ENCODE data around the gene LEFTY2.
"Not testable (repeated sequence)": the region's sequence is repeated elsewhere in the genome, so short reads cannot be mapped to it uniquely, and the experiment has no call there.

Gene LEFTY2

DNA sequence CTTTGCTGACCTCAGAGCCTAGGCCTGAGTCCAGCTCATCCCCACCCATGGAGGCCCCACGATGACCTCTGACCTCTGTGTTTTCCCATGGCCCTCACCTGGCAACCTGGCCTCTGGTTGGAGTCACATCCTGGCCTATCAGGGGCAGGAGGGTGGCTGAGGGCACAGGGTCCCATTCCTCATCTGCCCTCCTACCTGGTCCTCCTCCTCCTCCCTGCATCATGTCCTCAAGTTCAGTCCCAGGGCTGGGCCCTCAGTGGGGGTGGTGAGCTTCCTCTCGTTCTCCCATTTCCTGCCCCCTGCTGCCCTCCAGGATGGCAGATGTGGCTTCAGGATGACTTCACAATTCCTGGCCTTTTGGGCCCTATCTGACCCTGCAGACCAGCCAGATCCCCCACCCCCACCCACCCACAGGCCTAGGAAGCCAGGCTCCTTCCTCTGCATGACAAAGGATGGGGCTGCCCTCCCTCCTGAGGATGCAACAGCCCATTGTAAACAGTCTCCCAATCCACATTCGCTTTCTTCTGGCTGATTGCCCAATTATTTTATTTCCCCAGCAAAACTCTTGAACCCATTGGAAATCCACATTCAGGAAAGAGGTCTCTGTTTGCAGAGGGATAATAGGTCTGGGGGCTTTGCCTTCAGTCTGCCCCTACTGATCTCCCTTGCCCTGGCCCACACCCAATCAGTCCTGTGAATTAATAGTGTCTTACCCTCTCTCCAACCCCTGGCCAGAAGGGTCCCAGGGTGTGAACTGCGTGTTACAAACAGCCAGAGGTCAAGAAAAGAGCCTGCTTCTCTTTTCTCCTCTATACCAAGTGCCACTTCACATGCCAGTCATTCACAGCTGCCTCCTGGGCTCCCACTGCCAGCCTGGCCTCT lies 41.7 kb downstream of the LEFTY2 start:
- DNase-seq, result no peak

DNA sequence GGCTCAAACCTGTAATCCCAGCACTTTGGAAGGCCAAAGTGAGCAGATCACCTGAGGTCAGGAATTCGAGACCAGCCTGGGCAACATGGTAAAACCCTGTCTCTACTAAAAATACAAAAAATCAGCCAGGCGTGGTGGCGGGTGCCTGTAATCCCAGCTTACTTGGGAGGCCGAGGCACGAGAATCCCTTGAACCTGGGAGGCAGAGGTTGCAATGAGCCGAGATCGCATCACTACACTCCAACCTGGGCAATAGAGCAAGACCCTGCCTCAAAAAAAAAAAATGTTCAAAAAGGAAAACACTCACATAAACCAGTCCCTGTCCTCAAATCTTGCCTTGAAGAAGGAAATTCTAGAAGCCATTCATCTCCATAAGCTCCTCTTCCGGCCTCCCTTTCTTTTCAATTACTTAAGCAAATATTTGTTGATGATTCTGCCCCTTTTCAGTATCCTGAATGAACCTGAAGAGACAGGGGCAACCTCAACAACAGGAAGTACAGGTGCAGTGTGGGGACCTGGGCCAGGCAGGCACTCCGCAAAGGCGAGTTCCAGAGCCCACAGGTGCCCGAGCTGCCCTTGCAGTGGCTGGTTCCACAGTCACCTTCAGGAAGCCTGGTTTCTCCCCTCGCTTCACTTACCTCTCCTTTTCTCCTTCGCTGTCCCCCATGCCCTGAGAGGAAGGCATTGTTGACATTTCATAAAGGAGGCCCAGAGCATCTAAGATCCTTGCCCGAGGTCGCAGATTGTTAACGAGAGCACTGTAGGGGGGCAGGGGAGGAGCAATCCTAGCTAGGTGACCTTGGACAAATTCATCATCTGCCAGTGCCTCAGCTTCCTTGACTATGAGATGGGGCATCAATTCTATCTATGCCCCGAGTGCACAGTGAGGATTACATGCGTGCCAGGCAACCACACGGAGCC lies 43.2 kb downstream of the LEFTY2 start:
- DNase-seq, result no peak

DNA sequence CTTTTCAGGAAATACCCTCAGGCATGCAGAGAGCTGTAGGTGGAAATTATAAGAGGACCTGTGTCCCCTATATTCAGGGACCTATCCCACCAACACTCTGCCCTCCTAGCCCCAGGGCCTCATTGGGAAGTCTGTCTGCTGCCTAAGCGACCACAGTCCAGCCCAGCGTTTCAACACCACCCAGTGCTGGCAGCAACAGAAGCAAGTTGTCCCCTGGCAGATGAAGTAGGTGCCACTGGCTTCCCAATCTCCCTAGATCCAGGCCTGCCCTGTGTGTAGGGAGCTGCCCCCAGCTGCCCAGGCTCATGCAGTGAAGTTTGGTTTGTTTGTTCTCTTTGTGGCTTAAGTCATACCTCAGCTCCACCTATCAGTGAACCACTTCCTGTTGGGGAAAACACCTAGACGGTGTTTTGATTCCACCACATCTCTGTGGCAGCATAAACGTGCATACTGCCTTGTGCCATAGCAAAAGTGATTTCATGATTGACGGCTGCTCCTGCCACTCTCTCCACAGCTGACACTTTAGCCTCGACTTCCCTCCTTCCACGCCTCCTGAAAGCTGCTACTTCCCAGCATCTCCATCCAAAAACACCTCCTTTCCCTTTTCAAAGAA lies 44.0 kb downstream of the LEFTY2 start:
- DNase-seq, result no peak

DNA sequence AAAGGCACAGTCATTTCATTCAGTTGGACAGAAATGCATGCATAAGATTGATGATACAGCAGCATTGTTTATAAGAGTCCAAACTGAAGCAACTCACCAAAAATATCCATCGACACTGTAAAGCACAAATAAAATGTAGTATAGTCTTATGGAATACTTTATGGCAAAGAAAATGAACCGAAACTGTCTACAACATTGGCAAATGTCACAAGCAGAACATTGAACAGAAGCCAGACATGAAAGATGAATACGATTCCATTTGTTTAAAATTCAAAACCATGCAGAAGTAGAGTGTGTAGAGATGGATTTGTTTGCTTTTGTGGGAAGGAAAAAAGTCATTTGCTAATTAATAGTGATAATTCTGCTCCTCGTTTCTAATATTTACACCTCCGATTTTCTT lies 44.5 kb downstream of the LEFTY2 start:
- DNase-seq, result no peak

DNA sequence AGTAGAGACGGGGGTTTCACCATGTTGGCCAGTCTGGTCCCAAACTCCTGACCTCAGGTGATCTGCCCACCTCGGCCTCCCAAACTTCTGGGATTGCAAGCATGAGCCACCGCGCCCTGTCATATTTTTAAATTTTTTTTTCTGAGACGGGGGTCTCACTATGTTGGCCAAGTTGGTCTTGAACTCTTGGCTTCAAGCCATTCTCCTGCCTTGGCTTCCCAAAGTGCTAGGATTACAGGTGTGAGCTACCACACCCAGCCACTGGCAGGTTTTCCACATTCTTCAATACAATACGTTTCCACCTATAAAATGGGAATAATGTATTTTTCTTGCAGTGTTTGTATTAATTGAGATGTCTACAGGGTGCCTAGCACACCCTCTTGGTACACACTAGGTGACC lies 48.7 kb downstream of the LEFTY2 start:
- no peak for DNase-seq

DNA sequence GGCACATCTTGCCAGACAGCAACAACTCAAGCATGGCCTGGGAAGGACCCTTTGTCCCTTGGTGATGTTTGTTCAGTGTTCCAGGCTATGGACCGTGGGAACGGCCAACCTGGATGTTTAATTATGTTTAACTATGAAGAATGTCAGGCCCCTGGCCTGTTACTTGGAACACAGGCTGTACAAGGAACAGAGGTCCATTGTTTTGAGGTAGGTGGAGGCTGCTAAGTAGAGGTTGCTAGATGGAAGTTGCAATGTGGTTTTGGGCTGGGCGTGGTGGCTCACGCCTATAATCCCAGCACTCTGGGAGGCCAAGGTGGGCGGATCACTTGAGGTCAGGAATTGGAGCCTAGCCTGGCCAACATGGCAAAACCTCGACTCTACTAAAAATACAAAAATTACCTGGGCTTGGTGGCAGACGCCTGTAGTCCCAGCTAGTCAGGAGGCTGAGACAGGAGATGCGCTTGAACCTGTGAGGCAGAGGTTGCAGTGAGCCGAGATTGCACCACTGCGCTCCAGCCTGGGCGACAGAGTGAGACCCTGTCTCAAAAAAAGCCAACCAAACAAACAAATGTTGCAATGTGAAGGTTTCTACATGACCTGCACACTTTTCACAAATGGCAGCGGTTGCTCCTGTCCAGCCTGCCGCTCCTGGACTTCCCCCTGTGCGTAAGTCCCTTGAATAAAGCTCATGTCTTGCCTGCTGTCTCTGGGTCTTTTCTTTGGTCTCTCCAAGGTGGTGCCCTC lies 49.6 kb downstream of the LEFTY2 start:
- DNase-seq, result no peak

DNA sequence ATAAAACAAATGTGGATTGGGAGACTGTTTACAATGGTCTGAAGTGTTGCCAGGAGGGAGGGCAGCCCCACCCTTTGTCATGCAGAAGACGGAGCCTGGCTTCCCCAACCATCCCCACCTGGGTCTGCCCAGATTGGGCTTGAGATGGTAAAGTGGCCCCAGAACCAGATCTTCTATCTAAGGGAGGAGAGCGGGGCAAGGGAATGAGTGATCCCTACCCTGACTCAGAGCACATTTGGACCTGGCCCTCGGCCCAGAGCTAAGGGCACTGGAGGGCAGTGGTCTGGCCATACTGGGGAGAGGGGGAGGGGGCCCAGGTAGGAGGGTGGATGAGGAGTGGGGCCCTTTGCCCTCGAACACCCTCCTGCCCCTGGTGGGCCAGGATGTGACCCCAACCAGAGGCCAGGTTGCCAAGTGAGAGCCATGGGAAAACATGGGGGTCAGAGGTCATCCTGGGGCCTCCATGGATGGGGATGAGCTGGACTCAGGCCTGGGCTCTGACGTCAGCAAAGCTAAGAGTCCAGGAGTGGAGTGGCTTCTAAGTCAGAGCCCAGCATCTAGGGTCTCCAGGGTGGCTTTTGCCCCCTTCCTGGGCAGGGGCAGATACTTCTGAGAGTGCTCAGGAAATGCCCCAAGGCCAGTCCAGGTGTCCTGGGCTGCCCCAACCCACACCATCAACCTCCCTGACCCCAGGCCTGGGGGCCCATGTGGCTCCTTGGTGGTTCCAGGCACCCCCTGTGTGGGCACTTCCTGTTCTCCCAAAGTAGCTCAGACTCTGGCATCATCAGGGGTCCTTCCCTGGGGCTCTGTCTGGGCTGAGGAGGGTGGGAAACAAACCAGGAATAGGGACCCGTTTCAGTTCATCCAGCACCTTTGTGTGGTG lies 50.4 kb downstream of the LEFTY2 start:
- no peak for DNase-seq

DNA sequence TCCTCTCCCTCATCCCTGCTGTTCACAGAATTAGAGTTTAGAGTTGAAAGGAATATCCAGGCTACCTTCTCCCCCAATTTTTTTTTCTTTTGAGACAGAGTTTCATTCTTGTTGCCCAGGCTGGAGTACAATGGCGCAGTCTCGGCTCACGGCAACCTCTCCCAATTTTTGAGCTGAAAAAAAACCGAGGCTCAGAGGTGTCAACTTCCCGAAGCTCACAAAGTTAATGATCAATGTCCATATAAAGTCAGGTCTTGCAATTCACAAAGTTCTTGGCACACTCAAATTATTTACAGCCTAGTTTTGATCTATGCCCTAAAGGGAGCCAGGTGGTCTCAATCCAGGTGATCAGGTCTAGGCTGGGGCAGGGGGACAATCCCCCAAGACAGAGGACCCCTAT lies 51.3 kb downstream of the LEFTY2 start:
- no peak for DNase-seq

DNA sequence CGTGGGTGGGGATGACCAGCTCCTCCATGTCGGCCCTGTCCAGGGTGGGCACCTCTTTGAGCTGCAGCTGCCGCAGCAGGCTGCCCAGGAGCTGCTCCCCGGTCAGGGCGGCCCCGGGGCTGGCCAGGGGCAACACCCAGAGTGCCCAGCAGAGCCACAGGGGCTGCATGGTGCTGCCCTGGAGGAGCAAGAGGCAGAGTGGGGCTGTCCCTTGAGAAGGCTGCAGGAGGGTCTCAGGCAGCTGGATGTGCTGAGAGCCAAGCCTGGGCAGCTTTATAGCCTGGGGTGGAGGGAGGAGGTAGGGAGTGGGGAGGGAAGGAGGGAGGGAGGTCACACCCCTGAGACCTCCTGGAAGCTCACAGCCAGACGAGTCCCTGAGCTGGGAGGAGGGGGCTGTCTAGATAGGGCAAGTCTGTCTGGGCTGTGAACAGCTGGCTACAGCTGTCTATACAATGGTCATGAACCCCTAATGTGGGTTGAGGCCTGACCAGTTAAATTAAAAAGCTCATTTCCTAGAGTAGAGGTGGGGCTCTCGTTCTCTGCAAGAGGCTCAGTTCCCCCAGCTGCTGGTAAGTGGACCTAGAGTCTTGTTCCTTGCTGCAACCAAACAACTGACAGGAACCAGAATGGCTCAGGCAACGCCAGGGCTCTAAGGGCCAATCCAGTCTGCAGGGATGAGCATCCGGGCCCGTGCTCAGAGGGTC lies 52.0 kb downstream of the LEFTY2 start, which contains the start of gene LEFTY1:
Gene LEFTY1 (minus strand): TSS at position 249 of the 704 bp plus-strand sequence. CDS start 80 bp downstream, at position 169.
- DNase-seq, result no peak

DNA sequence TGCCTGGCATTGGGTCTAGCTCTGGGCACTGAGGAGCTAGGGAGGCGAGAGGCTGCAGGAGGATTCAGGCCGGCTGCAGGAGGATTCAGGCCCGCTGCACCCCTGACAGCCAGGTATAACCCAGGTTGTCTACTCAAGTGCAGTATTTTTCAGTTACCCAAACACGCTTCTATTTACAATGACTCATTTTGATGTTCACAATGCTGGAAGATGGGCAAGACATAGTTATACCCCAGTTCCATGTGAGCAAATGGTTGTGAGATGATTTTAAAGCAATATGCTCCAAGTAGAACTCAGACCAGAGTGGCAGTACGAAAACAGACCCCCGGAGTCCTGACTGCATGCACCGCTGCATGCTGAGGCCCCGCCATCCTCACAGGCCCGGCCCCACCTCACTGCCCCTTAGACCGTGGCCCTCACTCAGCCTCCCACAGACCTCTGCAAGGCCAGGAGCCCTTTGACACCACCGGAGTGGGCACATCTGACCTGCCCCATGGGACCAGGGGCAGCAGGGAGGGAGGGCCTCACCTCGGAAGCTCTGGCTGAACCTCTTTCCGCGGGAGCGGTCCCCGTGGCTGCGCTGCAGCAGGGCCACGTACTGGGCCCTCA lies 52.6 kb downstream of the LEFTY2 start:
- DNase-seq, result no peak

DNA sequence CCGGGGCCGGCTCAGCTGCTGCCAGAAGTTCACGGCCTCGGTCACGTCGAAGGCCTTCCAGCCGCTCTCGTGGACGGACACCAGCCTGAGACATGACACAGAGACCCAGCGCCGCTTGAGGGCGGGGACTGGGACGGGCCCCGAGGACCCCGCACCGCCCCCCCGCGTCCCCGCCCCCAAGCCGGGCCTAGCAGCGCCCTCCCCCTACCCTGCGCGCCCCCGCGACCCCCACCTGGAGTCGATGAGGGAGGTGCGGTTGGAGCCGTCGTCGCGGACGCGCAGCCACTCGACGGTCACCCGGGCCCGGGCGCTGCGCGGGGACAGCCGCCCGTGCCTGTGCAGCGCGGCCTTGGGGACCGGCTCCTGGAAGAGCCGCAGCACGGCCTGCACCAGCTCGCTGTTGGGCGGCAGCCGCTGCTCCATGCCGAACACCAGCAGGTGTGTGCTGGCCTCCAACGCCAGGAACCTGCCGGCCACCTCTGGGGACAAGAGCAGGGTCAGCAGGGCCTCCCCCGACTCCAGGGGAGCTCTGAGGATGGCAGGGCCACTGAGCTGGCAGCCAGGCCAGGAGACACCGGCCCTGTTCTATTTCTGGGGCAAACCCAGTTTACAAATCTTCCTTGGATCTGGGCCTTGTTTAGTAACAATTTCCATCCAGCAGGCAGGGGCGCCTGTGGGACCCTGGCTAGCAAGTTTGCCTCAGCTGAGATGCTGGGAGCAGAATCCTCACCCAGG lies 53.3 kb downstream of the LEFTY2 start:
- not testable (repeated sequence) for DNase-seq

DNA sequence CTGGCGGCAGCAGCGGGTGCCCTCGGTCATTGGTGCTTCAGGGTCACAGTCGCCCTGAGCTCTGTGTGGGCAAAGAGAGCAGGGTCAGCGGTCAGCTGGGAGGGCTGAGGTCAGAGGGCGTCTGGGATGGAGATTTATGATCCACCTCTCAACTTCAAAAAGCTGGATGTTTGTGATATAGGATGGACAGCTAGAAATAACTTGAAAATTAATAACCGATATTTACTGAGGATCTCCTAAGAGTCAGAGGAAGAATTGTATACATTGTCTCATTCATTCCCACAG lies 54.0 kb downstream of the LEFTY2 start:
- no peak for DNase-seq
